IPS-18c (cell line): ENCODE measurements around the gene LRRC46.
A peak's percentile ranks its signal among the peaks of the same experiment; 100 is the strongest.

ENCODE experiments used
- H3K4me3 ChIP-seq: 2 replicates; pipeline ENCODE4 v1.7.0; 2013; ENCODE audit warnings: low read depth, mild to moderate bottlenecking, low read length, moderate library complexity; ENCODE audit not compliant: insufficient read depth
- H3K9me3 ChIP-seq: one replicate; pipeline ENCODE4 v1.6.1; 2013; ENCODE audit warnings: mild to moderate bottlenecking, low read length, moderate library complexity; ENCODE audit not compliant: control insufficient read depth, insufficient read depth

LRRC46 gene

GRCh38 chr17:47820033-47820789, 11.3 kb upstream of the LRRC46 start:
- Histone ChIP-seq H3K4me3 (no peak overlapping the region; the same call in 1 of the 2 replicates), H3K9me3 (no peaks in the 10 kb centered on the region)

- H3K4me3 ChIP-seq = peak overlapping the region; percentile 66
- H3K9me3 ChIP-seq = no peaks in the 10 kb centered on the region
Observed at GRCh38 chr17:47821031-47821423, 10.4 kb upstream of the LRRC46 start.

- Histone ChIP-seq H3K4me3 (peak within 1 kb of the TSS; percentile 66), H3K9me3 (no peaks in the 10 kb centered on the region)
Observed at GRCh38 chr17:47821424-47822391, 9.8 kb upstream of the LRRC46 start, which contains the start of gene OSBPL7. OSBPL7 (minus strand) TSS chr17:47821794; CDS start chr17:47820278, 1,516 bp downstream.

- H3K4me3 ChIP-seq = no peak overlapping the region
- H3K9me3 ChIP-seq = no peaks in the 10 kb centered on the region
Observed at GRCh38 chr17:47822785-47823184, 8.7 kb upstream of the LRRC46 start.

- H3K4me3 ChIP-seq = no peak overlapping the region
- no peaks in the 10 kb centered on the region for H3K9me3 ChIP-seq
Observed at GRCh38 chr17:47823519-47823918, 8.0 kb upstream of the LRRC46 start.

GRCh38 chr17:47829870-47830269, 1.6 kb upstream of the LRRC46 start:
- Histone ChIP-seq H3K9me3 (no peaks in the 10 kb centered on the region), H3K4me3 (no peak overlapping the region)

- no peaks in the 10 kb centered on the region for H3K9me3 ChIP-seq
- H3K4me3 ChIP-seq = peak overlapping the region; percentile 86
Observed at GRCh38 chr17:47830396-47831002, 971 bp upstream of the LRRC46 start.

- Histone ChIP-seq H3K9me3 (no peaks in the 10 kb centered on the region), H3K4me3 (peak overlapping the region; percentile 11; the same call in 1 of the 2 replicates)
Observed at GRCh38 chr17:47831934-47832327, 461 bp downstream of the LRRC46 start.

- Histone ChIP-seq H3K9me3 (no peaks in the 10 kb centered on the region), H3K4me3 (no peak overlapping the region)
Observed at GRCh38 chr17:47834756-47835155, 3.3 kb downstream of the LRRC46 start.

GRCh38 chr17:47836601-47837000, 5.1 kb downstream of the LRRC46 start:
- Histone ChIP-seq H3K4me3 (no peak overlapping the region), H3K9me3 (no peaks in the 10 kb centered on the region)

- Histone ChIP-seq H3K9me3 (no peaks in the 10 kb centered on the region), H3K4me3 (no peak overlapping the region)
Observed at GRCh38 chr17:47837401-47838039, 6.0 kb downstream of the LRRC46 start.

- Histone ChIP-seq H3K4me3 (no peak overlapping the region), H3K9me3 (no peaks in the 10 kb centered on the region)
Observed at GRCh38 chr17:47838636-47839035, 7.2 kb downstream of the LRRC46 start.

GRCh38 chr17:47839071-47839470, 7.6 kb downstream of the LRRC46 start:
- no peak overlapping the region for H3K4me3 ChIP-seq

GRCh38 chr17:47840001-47840741, 8.7 kb downstream of the LRRC46 start:
- peak overlapping the region; percentile 89 for H3K4me3 ChIP-seq
- H3K9me3 ChIP-seq = no peaks in the 10 kb centered on the region

More at GRCh38 chr17:47839071-47839470, 7.6 kb downstream of the LRRC46 start:
- no peaks in the 10 kb centered on the region for H3K9me3 ChIP-seq

GRCh38 chr17:47840742-47841487, 9.4 kb downstream of the LRRC46 start, which contains the start of gene SCRN2:
SCRN2 (minus strand) TSS chr17:47841273; CDS start chr17:47840843, 430 bp downstream.
- Histone ChIP-seq H3K9me3 (no peaks in the 10 kb centered on the region), H3K4me3 (peak within 1 kb of the TSS; percentile 89)
